Mesendoderm (in vitro differentiated cells): ENCODE results near the gene USH1C.

Source experiments
- DNase-seq: peaks from one replicate; pipeline ENCODE4 v3.0.0; 2013
- H2AK5ac ChIP-seq: 2 replicates; pipeline ENCODE4 v1.6.1; 2013; ENCODE audit warnings: low read length, inconsistent platforms
- H2BK120ac ChIP-seq: 2 replicates; pipeline ENCODE4 v1.6.1; 2013; ENCODE audit warnings: low read depth, mild to moderate bottlenecking, low read length, moderate library complexity, mixed read lengths
- H2BK15ac ChIP-seq: replicated peaks from 2 replicates; pipeline ENCODE4 v1.6.1; 2013; ENCODE audit warnings: low read depth, mild to moderate bottlenecking, moderate library complexity
- H2BK5ac ChIP-seq: 2 replicates; pipeline ENCODE4 v1.6.1; 2013; ENCODE audit warnings: low read length, inconsistent platforms
- H3K18ac ChIP-seq: 2 replicates; pipeline ENCODE4 v1.6.1; 2013; ENCODE audit warnings: mild to moderate bottlenecking, low read length, mixed read lengths
- H3K23ac ChIP-seq: one replicate; pipeline ENCODE4 v1.6.1; 2013; ENCODE audit warnings: low read length
- H3K27ac ChIP-seq: 2 replicates; pipeline ENCODE4 v1.5.1; 2013; ENCODE audit warnings: low read depth, mild to moderate bottlenecking, inconsistent platforms, low read length, moderate library complexity
- H3K27me3 ChIP-seq: 2 replicates; pipeline ENCODE4 v1.6.1; 2013; ENCODE audit warnings: low read length, control low read depth, mild to moderate bottlenecking, inconsistent platforms; ENCODE audit not compliant: insufficient read depth, poor library complexity
- H3K36me3 ChIP-seq: 2 replicates; pipeline ENCODE4 v1.6.1; 2013; ENCODE audit warnings: low read length, inconsistent platforms; ENCODE audit not compliant: control insufficient read depth, insufficient read depth
- H3K4ac ChIP-seq: one replicate; pipeline ENCODE4 v1.6.1; 2013; ENCODE audit warnings: low read depth, mild to moderate bottlenecking, low read length, moderate library complexity
- H3K4me1 ChIP-seq: 2 replicates; pipeline ENCODE4 v1.6.1; 2013; ENCODE audit warnings: low read depth, low read length, inconsistent platforms; ENCODE audit not compliant: control insufficient read depth
- H3K4me2 ChIP-seq: 2 replicates; pipeline ENCODE4 v1.6.1; 2013; ENCODE audit warnings: low read length
- H3K4me3 ChIP-seq: 2 replicates; pipeline ENCODE4 v1.5.1; 2013; ENCODE audit warnings: mild to moderate bottlenecking, low read length
- H3K56ac ChIP-seq: one replicate; pipeline ENCODE4 v1.6.1; 2013; ENCODE audit warnings: low read length
- H3K79me1 ChIP-seq: 2 replicates; pipeline ENCODE4 v1.6.1; 2013; ENCODE audit warnings: low read length, inconsistent platforms
- H3K79me2 ChIP-seq: 2 replicates; pipeline ENCODE4 v1.6.1; 2013; ENCODE audit warnings: mild to moderate bottlenecking, low read length; ENCODE audit not compliant: control insufficient read depth, insufficient read depth
- H3K9ac ChIP-seq: 2 replicates; pipeline ENCODE4 v1.6.1; 2013; ENCODE audit warnings: low read length, inconsistent platforms
- H4K5ac ChIP-seq: one replicate; pipeline ENCODE4 v1.6.1; 2013; ENCODE audit warnings: low read length
- H4K8ac ChIP-seq: one replicate; pipeline ENCODE4 v1.6.1; 2013; ENCODE audit warnings: low read depth, mild to moderate bottlenecking, control low read depth, low read length, moderate library complexity
- WGBS: extraction: QIAGEN DNeasy Blood & Tissue Kit; methylation state at CpG from one replicate; pipeline ENCODE4 v1.1.7; 2013; ENCODE audit warnings: low lambda C conversion rate, missing lambda C conversion rate; ENCODE audit not compliant: insufficient coverage; ENCODE audit errors: extremely low coverage; 5-methylcytosine and 5-hydroxymethylcytosine counted together

Gene USH1C

DNA sequence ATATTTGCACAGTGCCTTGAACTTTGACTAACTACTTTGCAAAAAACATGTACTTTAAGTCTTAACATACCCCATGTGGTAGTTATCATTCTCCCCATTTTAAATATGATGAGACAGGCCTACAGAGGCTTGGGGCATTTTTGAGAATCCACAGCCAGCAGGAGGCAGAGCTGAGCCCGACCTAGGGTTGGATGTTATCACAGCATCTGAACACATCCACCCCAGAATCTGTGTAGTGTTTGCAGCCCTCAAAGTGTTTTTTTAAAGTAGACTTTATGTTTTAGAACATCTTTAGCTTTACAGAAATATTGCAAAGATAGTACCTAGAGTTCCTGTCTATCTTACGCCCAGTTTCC is 20.4 kb upstream of the USH1C start:
- WGBS, result no CpG with 5 or more reads among the region's 2 CpGs
- Histone ChIP-seq H2BK15ac (no peak overlapping the region), H3K4me3 (no peak overlapping the region), H3K9ac (no peak overlapping the region), H2BK120ac (no peak overlapping the region), H3K79me1 (no peaks in the 10 kb centered on the region), H2AK5ac (no peak overlapping the region), H4K8ac (no peak overlapping the region), H3K23ac (no peak overlapping the region), H3K4ac (no peak overlapping the region), H4K5ac (no peak overlapping the region), H3K27ac (no peak overlapping the region), H3K56ac (no peak overlapping the region), H3K18ac (no peak overlapping the region), H3K36me3 (no peaks in the 10 kb centered on the region), H3K27me3 (no peaks in the 10 kb centered on the region), H3K4me1 (no peaks in the 10 kb centered on the region), H3K79me2 (no peaks in the 10 kb centered on the region), H3K4me2 (no peak overlapping the region), H2BK5ac (no peak overlapping the region)
- DNase-seq, result peak; percentile 36

DNA sequence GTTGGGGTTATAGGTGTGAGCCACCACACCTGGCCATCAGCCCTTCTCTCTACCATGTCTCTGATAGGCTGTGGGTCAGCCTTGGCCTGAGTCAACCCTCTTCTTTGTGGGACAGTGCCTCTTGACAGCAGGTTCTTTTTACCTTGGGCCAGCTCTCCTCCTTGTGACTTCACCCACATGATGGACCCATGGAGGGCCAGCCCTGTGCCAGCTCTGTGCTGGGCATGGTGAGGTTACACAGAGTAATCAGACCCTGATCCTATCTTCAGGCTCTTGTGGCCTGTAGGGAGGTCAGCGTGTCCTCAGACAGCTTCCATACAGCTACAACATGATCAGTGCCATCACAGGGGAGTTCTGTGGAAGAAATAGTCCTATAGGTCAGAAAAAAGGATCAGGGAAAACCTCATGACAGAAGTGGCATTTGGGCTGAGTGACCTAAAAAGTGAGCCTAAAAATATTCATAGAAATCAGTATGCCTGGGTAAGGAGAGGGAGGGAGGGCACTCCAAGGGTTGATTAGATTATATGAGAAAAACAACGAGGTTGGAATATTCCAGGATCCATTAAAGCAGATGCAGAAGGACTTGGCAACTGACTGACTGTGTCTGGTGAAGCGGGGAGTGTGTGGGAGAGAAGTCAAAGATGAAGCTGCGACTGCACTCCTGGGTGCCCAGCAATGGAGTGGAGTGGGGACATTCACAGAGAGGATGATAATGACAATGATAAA is 19.9 kb upstream of the USH1C start:
- no peak overlapping the region for H2BK15ac ChIP-seq
- WGBS, result no CpG with 5 or more reads among the region's 4 CpGs
- H4K8ac ChIP-seq, result no peak overlapping the region
- no peak overlapping the region for H3K56ac ChIP-seq
- no peak for DNase-seq
- no peak overlapping the region for H2AK5ac ChIP-seq
- no peaks in the 10 kb centered on the region for H3K79me2 ChIP-seq
- no peak overlapping the region for H2BK5ac ChIP-seq
- H3K27ac ChIP-seq, result no peak overlapping the region
- H3K4me3 ChIP-seq, result no peak overlapping the region
- no peaks in the 10 kb centered on the region for H3K79me1 ChIP-seq
- no peaks in the 10 kb centered on the region for H3K36me3 ChIP-seq
- H3K27me3 ChIP-seq, result no peaks in the 10 kb centered on the region
- no peak overlapping the region for H3K4me2 ChIP-seq
- no peak overlapping the region for H2BK120ac ChIP-seq
- no peak overlapping the region for H4K5ac ChIP-seq
- no peaks in the 10 kb centered on the region for H3K4me1 ChIP-seq
- H3K23ac ChIP-seq, result no peak overlapping the region
- H3K4ac ChIP-seq, result no peak overlapping the region
- no peak overlapping the region for H3K9ac ChIP-seq
- H3K18ac ChIP-seq, result no peak overlapping the region

GRCh38 chr11:17563231-17563646 is 19.0 kb upstream of the USH1C start:
- Histone ChIP-seq H2BK120ac (no peak overlapping the region), H3K4me2 (no peak overlapping the region), H3K4ac (no peak overlapping the region), H3K4me1 (no peaks in the 10 kb centered on the region), H4K5ac (no peak overlapping the region), H3K4me3 (no peak overlapping the region), H3K36me3 (no peaks in the 10 kb centered on the region), H4K8ac (no peak overlapping the region), H2AK5ac (no peak overlapping the region), H3K27ac (no peak overlapping the region), H3K56ac (no peak overlapping the region), H3K79me2 (no peaks in the 10 kb centered on the region), H2BK5ac (no peak overlapping the region), H3K27me3 (no peaks in the 10 kb centered on the region), H3K79me1 (no peaks in the 10 kb centered on the region), H3K9ac (no peak overlapping the region), H3K18ac (no peak overlapping the region), H3K23ac (no peak overlapping the region), H2BK15ac (no peak overlapping the region)
- DNase-seq, result peak; percentile 75

GRCh38 chr11:17561526-17561925 is 17.3 kb upstream of the USH1C start:
- Histone ChIP-seq H3K4me1 (no peaks in the 10 kb centered on the region), H3K79me2 (no peaks in the 10 kb centered on the region), H2BK120ac (no peak overlapping the region), H3K4ac (no peak overlapping the region), H3K36me3 (no peaks in the 10 kb centered on the region), H3K27me3 (no peaks in the 10 kb centered on the region), H3K56ac (no peak overlapping the region), H3K27ac (no peak overlapping the region), H2BK15ac (no peak overlapping the region), H2BK5ac (no peak overlapping the region), H3K4me3 (no peak overlapping the region), H3K23ac (no peak overlapping the region), H3K79me1 (no peaks in the 10 kb centered on the region), H2AK5ac (no peak overlapping the region), H3K9ac (no peak overlapping the region), H4K8ac (no peak overlapping the region), H3K18ac (no peak overlapping the region), H4K5ac (no peak overlapping the region), H3K4me2 (no peak overlapping the region)
- WGBS, result no CpG with 5 or more reads among the region's 9 CpGs
- no peak for DNase-seq

- no peak overlapping the region for H2BK15ac ChIP-seq
- no peaks in the 10 kb centered on the region for H3K79me2 ChIP-seq
These were observed 16.8 kb upstream of the USH1C start for GRCh38 chr11:17561111-17561415.

More at GRCh38 chr11:17561111-17561415, 16.8 kb upstream of the USH1C start:
- H3K4me3 ChIP-seq, result no peak overlapping the region
- no peaks in the 10 kb centered on the region for H3K36me3 ChIP-seq
- no peak overlapping the region for H3K23ac ChIP-seq
- no peak overlapping the region for H2BK5ac ChIP-seq
- H3K9ac ChIP-seq, result no peak overlapping the region
- H3K79me1 ChIP-seq, result no peaks in the 10 kb centered on the region
- H2BK120ac ChIP-seq, result no peak overlapping the region
- no peak overlapping the region for H3K18ac ChIP-seq
- H3K56ac ChIP-seq, result no peak overlapping the region
- no peak overlapping the region for H2AK5ac ChIP-seq
- no peak overlapping the region for H3K4me2 ChIP-seq
- H3K4ac ChIP-seq, result no peak overlapping the region
- no peak for DNase-seq
- no peak overlapping the region for H4K5ac ChIP-seq
- H3K4me1 ChIP-seq, result no peaks in the 10 kb centered on the region
- H3K27me3 ChIP-seq, result no peaks in the 10 kb centered on the region
- H3K27ac ChIP-seq, result no peak overlapping the region
- no peak overlapping the region for H4K8ac ChIP-seq
- whole genome bisulfite sequencing, result no CpG with 5 or more reads among the region's 4 CpGs
